Measurements from ENCODE around the gene TUBGCP2.
"Not testable (repeated sequence)": the region's sequence is repeated elsewhere in the genome, so short reads cannot be mapped to it uniquely, and the experiment has no call there.

TUBGCP2 gene

DNA sequence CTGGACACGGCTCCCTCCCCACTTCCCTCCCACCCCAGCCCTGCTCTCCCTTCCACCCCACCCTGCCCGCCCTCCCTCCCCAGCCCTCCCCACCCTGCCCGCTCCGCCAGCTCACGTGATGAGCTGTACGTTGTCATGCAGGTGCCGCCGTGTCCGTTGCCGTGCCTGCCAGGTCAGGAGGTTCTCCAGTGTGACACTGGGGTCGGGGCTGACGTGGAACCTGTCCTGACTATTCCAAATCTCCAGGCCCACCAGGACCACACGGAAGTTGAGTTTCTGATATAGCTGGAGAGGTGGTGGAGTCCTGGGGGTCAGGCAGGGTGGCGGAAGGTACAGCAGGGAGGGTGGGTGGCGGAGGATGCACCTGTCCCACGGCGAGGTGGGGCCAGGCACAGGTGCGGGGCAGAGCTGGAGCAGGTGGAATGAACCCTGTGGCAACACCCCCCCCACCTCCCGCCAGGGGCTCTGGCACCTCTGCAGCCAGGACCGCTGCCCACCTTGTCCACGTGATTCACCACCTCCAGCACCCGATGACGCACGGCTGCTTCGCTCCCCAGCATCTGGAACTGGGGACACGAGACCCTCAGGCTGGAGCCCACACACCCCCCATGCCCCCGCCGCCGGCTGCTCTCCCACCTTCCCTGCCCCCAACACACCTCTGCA is 36.2 kb downstream of the TUBGCP2 start:
- H3K36me3 ChIP-seq (ENCODE audit: control insufficient read depth, low read depth, low read length) = no peaks in the 10 kb centered on the region
- H3K9me3 ChIP-seq (ENCODE audit: control insufficient read depth, low read depth, low read length) = no peaks in the 10 kb centered on the region
- peaks cover 14% of the 10 kb centered on the region for H3K27me3 ChIP-seq (ENCODE audit: control insufficient read depth, insufficient read depth, low read length)
- no peak overlapping the region for H3K9ac ChIP-seq (ENCODE audit: low read length)
- H3K4me1 ChIP-seq (ENCODE audit: control insufficient read depth, low read depth, low read length) = no peaks in the 10 kb centered on the region
- no peak overlapping the region for H3K4me3 ChIP-seq (ENCODE audit: low read length)
- no peak overlapping the region for H3K27ac ChIP-seq (ENCODE audit: low read length)

DNA sequence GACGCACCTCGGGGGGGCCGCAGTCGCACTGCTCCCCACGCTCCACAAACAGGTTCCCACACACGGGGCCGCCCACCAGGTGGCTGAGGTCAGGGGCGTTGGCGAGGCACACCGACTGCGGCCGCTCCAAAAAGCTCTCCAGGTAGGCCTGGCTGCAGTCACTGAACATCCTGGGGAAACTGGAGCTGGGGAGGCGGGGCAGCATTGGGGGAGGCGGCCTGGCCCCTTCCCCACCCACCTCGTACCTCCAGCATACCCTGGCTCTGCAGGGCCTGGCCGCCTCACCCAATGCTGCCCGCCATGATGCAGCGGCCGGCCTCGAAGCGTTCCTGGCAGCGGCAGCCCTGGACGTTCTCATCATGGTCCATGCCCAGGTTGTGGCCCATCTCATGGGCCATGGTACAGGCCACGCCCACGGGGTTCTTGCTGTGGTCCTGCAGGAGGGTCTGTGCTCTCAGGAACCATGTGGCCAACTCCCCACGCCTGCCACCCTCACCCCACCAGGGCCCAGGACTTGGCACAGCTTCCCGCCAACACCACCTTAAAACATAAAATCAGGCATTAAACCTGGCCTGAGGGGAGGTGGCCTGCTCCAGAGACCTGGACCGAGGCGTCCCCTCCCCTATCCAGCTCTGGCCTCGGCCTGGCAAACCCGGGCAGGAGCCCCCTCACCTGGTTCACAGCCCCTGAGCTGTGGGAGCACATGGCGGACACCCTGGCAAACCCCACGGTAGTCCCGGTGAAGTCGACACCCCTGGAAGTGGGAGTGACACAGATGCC is 37.0 kb downstream of the TUBGCP2 start:
- Histone ChIP-seq H3K36me3 (ENCODE audit: control insufficient read depth, low read depth, low read length) (no peaks in the 10 kb centered on the region), H3K27ac (ENCODE audit: low read length) (no peak overlapping the region), H3K9me3 (ENCODE audit: control insufficient read depth, low read depth, low read length) (no peaks in the 10 kb centered on the region), H3K9ac (ENCODE audit: low read length) (no peak overlapping the region), H3K4me3 (ENCODE audit: low read length) (no peak overlapping the region), H3K27me3 (ENCODE audit: control insufficient read depth, insufficient read depth, low read length) (peaks cover 14% of the 10 kb centered on the region), H3K4me1 (ENCODE audit: control insufficient read depth, low read depth, low read length) (no peaks in the 10 kb centered on the region)

DNA sequence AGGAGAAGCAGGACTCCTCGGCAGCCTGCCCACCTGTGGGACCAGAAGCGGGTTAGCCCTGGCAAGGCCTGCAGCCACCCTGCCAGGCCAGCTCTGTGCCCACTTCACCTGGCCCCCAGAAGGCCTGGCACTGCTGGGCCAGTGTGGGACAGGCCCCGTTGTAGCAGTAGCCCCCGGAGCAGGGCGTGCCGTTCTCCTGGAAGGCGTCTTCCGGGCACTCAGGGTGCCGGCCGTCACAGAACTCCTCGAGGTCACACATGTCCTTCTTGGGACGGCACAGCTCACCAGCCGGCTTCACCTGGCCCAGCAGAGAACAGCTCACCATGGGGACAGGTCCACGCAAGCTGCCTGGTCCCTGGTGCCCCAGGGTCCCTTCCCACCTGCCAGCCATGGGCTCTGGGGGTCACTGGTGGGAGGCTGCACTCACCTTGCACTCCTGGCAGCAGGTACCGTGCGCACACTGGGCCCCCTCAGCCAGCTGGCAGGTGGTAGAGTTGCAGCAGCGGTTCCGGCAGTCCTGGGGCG is 37.8 kb downstream of the TUBGCP2 start:
- H3K27ac ChIP-seq (ENCODE audit: low read length) = no peak overlapping the region
- H3K9me3 ChIP-seq (ENCODE audit: control insufficient read depth, low read depth, low read length) = no peaks in the 10 kb centered on the region
- H3K4me3 ChIP-seq (ENCODE audit: low read length) = no peak overlapping the region
- peaks cover 7% of the 10 kb centered on the region for H3K27me3 ChIP-seq (ENCODE audit: control insufficient read depth, insufficient read depth, low read length)
- no peaks in the 10 kb centered on the region for H3K36me3 ChIP-seq (ENCODE audit: control insufficient read depth, low read depth, low read length)
- H3K4me1 ChIP-seq (ENCODE audit: control insufficient read depth, low read depth, low read length) = no peaks in the 10 kb centered on the region
- H3K9ac ChIP-seq (ENCODE audit: low read length) = no peak overlapping the region

DNA sequence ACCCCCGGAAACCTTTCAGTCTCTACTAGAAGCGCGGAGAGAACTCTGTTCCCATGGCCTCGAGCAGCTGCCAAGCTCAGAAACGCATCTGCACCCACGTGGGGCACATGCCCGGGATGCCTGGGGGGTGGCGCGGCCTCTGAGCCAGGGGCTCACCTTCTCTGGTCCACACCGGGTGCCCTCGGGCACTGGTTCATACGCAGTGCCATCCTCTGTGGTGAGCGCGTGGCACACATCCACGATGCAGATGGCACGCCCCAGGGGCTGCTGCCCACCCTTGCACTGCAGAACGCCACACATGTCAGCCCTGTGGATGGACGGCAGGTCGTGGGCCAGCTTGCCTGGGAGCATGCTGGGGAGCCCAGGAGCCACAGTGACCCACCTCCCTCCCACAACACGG is 38.5 kb downstream of the TUBGCP2 start:
- Histone ChIP-seq H3K27me3 (ENCODE audit: control insufficient read depth, insufficient read depth, low read length) (peaks cover under 1% of the 10 kb centered on the region), H3K4me3 (ENCODE audit: low read length) (no peak overlapping the region), H3K9me3 (ENCODE audit: control insufficient read depth, low read depth, low read length) (no peaks in the 10 kb centered on the region), H3K9ac (ENCODE audit: low read length) (no peak overlapping the region), H3K36me3 (ENCODE audit: control insufficient read depth, low read depth, low read length) (no peaks in the 10 kb centered on the region), H3K4me1 (ENCODE audit: control insufficient read depth, low read depth, low read length) (no peaks in the 10 kb centered on the region), H3K27ac (ENCODE audit: low read length) (no peak overlapping the region)

DNA sequence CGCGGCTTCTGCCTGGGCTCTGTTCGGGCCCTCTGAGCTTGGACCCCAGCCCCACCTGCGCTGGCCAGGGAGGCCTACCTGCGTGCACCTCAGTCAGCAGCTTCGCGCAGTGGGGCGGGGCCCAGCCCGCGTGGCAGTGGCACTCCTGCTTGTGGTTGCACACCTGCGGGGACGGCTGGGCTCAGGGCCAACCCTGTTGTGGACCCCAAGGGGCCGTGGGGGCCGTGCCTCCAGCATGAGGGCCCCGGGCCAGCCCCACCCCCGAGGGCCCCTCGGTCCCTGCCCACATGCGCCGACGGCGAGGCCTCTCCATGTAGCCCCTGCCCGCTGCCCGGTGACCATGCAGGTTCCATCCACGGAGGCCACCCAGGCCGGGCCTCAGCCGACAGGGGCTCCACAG is 39.3 kb downstream of the TUBGCP2 start:
- Histone ChIP-seq H3K27ac (ENCODE audit: low read length) (no peak overlapping the region), H3K9ac (ENCODE audit: low read length) (no peak overlapping the region), H3K4me3 (ENCODE audit: low read length) (no peak overlapping the region), H3K27me3 (ENCODE audit: control insufficient read depth, insufficient read depth, low read length) (no peaks in the 10 kb centered on the region), H3K9me3 (ENCODE audit: control insufficient read depth, low read depth, low read length) (no peaks in the 10 kb centered on the region), H3K36me3 (ENCODE audit: control insufficient read depth, low read depth, low read length) (no peaks in the 10 kb centered on the region), H3K4me1 (ENCODE audit: control insufficient read depth, low read depth, low read length) (no peaks in the 10 kb centered on the region)

DNA sequence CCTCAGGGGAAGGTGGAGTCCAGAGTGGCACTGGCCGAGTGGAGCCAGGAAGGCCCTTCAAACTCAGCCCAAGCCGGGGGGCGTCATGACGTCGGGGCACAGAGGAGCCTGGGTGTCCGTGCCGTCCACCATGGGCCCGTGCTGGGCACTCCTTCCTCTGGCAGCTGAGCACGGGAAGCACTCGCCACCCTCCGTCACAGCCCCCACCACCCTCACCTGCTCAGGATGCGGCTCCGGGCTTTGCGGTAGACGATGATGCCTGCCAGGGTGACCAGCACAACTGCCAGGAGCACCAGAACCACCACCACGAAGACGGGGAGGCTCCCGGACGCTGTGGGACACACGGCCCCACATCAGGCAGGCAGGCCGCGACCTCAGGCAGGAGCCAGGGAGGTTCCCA is 40.1 kb downstream of the TUBGCP2 start:
- Histone ChIP-seq H3K36me3 (ENCODE audit: control insufficient read depth, low read depth, low read length) (no peaks in the 10 kb centered on the region), H3K27ac (ENCODE audit: low read length) (no peak overlapping the region), H3K4me1 (ENCODE audit: control insufficient read depth, low read depth, low read length) (no peaks in the 10 kb centered on the region), H3K9ac (ENCODE audit: low read length) (no peak overlapping the region), H3K9me3 (ENCODE audit: control insufficient read depth, low read depth, low read length) (no peaks in the 10 kb centered on the region), H3K4me3 (ENCODE audit: low read length) (no peak overlapping the region), H3K27me3 (ENCODE audit: control insufficient read depth, insufficient read depth, low read length) (no peaks in the 10 kb centered on the region)

DNA sequence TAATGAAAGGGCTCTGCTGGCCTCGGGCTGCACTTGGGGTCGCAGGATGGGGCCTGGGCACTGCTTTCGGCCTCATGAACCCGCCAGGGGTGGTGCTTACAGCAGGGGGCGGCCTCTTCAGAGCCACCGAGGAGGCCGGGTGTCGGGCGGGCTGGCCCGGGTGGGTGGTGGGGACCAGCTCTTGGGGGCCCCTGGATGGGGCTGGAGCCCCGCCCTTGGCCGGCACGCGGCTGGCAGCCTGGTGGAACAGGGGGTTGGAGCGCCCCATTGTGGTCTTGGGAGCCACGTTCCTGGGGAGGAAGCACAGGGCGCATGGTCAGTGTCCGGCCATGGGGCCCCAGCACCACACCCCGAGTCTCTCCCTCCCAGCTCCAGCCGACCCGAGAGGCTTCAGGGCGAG is 40.8 kb downstream of the TUBGCP2 start:
- Histone ChIP-seq H3K9ac (ENCODE audit: low read length) (no peak overlapping the region), H3K27ac (ENCODE audit: low read length) (no peak overlapping the region), H3K4me1 (ENCODE audit: control insufficient read depth, low read depth, low read length) (no peaks in the 10 kb centered on the region), H3K27me3 (ENCODE audit: control insufficient read depth, insufficient read depth, low read length) (peaks cover 6% of the 10 kb centered on the region), H3K36me3 (ENCODE audit: control insufficient read depth, low read depth, low read length) (no peaks in the 10 kb centered on the region), H3K4me3 (ENCODE audit: low read length) (no peak overlapping the region), H3K9me3 (ENCODE audit: control insufficient read depth, low read depth, low read length) (no peaks in the 10 kb centered on the region)

DNA sequence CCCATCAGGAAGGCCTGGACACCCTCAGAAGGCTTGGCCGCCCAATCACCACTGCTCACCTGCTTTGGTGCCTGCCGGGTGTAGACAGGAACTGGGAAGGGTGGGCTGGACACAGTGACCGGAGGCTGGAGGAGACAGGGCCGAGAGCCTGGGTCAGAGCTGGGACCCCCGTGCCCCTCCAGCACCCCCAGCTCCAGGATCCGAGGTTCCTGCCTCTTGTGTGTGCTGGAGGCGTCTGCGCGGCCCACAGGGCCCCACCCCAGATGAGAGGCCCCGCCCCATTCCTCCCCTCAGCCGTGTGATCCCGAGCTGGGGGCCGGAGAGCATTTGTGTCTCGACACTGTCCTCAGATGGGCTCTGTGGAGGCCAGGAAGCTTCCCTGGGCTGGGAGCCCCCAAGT is 41.4 kb downstream of the TUBGCP2 start:
- Histone ChIP-seq H3K27me3 (ENCODE audit: control insufficient read depth, insufficient read depth, low read length) (peaks cover 11% of the 10 kb centered on the region), H3K4me1 (ENCODE audit: control insufficient read depth, low read depth, low read length) (peaks cover 1% of the 10 kb centered on the region), H3K9ac (ENCODE audit: low read length) (no peak overlapping the region), H3K36me3 (ENCODE audit: control insufficient read depth, low read depth, low read length) (no peaks in the 10 kb centered on the region), H3K4me3 (ENCODE audit: low read length) (no peak overlapping the region), H3K27ac (ENCODE audit: low read length) (no peak overlapping the region), H3K9me3 (ENCODE audit: control insufficient read depth, low read depth, low read length) (no peaks in the 10 kb centered on the region)

DNA sequence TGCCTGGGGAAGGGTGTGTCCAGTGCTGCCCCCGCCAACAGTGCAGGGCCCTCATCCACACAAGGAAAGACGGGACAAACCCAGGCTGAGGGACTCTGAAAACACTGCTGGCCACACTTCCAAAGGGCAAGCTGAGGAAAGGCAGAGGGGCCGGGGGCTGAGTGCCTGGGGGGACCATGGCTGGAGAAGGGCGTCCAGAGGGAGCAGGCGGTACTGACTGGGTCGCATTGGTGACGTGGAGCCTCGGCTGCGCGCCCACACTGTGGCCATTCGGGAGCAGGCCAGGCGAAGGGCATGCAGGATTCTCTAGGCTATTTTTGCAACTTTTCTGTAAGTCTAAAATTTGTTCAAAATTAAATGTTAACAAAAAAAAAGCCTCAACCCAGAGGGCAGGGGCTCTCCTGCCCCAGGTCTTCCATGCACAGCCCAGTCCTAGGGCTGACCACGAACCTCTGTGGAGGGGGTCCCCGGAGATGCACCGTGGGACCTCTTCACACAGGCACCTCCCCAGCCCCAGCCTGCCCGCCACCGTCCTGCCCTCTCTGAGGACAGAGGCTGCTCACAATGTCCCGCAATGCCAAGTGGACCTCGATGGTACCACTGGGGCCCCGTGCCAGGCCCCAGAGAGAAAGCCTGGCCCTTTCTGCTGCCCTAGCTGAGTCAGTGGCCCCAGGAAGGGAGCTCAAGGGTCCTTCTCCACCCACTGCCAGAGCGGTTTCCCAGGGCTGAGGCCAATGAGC is 42.4 kb downstream of the TUBGCP2 start:
- Histone ChIP-seq H3K9ac (ENCODE audit: low read length) (no peak overlapping the region), H3K4me1 (ENCODE audit: control insufficient read depth, low read depth, low read length) (peaks cover 2% of the 10 kb centered on the region), H3K9me3 (ENCODE audit: control insufficient read depth, low read depth, low read length) (no peaks in the 10 kb centered on the region), H3K27ac (ENCODE audit: low read length) (no peak overlapping the region), H3K27me3 (ENCODE audit: control insufficient read depth, insufficient read depth, low read length) (peaks cover 14% of the 10 kb centered on the region), H3K4me3 (ENCODE audit: low read length) (no peak overlapping the region), H3K36me3 (ENCODE audit: control insufficient read depth, low read depth, low read length) (no peaks in the 10 kb centered on the region)

DNA sequence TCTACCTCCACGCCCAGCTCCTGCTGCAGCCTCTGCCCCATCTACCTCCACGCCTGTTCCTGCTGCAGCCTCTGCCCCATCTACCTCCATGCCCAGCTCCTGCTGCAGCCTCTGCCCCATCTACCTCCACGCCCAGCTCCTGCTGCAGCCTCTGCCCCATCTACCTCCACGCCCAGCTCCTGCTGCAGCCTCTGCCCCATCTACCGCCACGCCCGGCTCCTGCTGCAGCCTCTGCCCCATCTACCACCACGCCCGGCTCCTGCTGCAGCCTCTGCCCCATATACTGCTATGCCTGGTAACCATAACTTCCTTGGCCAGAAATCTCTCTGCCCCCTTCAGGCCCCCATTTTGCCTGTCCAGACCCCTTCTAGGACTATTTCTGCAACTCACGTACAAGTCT is 43.6 kb downstream of the TUBGCP2 start:
- H3K9ac ChIP-seq (ENCODE audit: low read length); H3K27ac ChIP-seq (ENCODE audit: low read length); H3K4me3 ChIP-seq (ENCODE audit: low read length); H3K4me1 ChIP-seq (ENCODE audit: control insufficient read depth, low read depth, low read length); H3K36me3 ChIP-seq (ENCODE audit: control insufficient read depth, low read depth, low read length); H3K9me3 ChIP-seq (ENCODE audit: control insufficient read depth, low read depth, low read length): not testable (repeated sequence)
- H3K27me3 ChIP-seq (ENCODE audit: control insufficient read depth, insufficient read depth, low read length) = peaks cover 14% of the 10 kb centered on the region

DNA sequence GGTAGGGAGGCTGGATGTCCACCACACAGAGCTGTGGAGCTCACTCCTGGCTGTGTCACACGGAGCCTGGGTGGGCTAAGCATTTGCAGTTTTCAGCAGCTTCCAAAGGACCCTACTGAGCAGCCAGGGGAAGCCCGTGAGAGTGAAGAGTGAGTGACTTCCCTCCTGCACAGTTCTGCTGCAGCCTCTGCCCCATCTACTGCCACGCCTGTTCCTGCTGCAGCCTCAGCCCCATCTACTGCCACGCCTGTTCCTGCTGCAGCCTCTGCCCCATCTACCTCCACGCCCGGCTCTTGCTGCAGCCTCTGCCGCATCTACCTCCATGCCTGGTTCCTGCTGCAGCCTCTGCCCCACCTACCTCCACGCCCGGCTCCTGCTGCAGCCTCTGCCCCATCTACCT is 44.2 kb downstream of the TUBGCP2 start:
- Histone ChIP-seq H3K4me3 (ENCODE audit: low read length) (no peak overlapping the region), H3K36me3 (ENCODE audit: control insufficient read depth, low read depth, low read length) (no peaks in the 10 kb centered on the region), H3K27ac (ENCODE audit: low read length) (no peak overlapping the region), H3K9me3 (ENCODE audit: control insufficient read depth, low read depth, low read length) (no peaks in the 10 kb centered on the region), H3K27me3 (ENCODE audit: control insufficient read depth, insufficient read depth, low read length) (peaks cover 14% of the 10 kb centered on the region), H3K9ac (ENCODE audit: low read length) (no peak overlapping the region), H3K4me1 (ENCODE audit: control insufficient read depth, low read depth, low read length) (peaks cover 2% of the 10 kb centered on the region)

All from iPS-18a (cell line).